WERI-Rb-1 (cell line): ENCODE measurements around the gene RABGAP1L.

Experiments used
- DNase-seq: peaks from one replicate; pipeline ENCODE4 v3.0.0-alpha.2; 2020
- H3K27ac ChIP-seq: fragments of 250-450 bp; sonication (Bioruptor Pico); 2 replicates; pipeline ENCODE4 v1.5.1; 2020; ENCODE audit warnings: mild to moderate bottlenecking, moderate library complexity
- H3K27me3 ChIP-seq: fragments of 250-450 bp; sonication (Bioruptor Pico); 2 replicates; pipeline ENCODE4 v1.5.1; 2021; ENCODE audit warnings: mild to moderate bottlenecking, low read depth, moderate library complexity; ENCODE audit not compliant: insufficient read depth, severe bottlenecking
- H3K36me3 ChIP-seq: fragments of 250-450 bp; sonication (Bioruptor Pico); 2 replicates; pipeline ENCODE4 v1.5.1; 2020; ENCODE audit warnings: mild to moderate bottlenecking, moderate library complexity
- H3K4me3 ChIP-seq: 2 replicates; pipeline ENCODE4 v1.5.1; 2011; ENCODE audit warnings: low read depth, mild to moderate bottlenecking, control low read depth, low read length
- H3K9me3 ChIP-seq: fragments of 250-450 bp; sonication (Bioruptor Pico); 2 replicates; pipeline ENCODE4 v1.5.1; 2021; ENCODE audit warnings: mild to moderate bottlenecking, moderate library complexity; ENCODE audit not compliant: severe bottlenecking
- CTCF ChIP-seq: IDR thresholded peaks from 2 replicates; pipeline ENCODE4 v1.5.1; 2011; ENCODE audit warnings: low read depth, mild to moderate bottlenecking, control low read depth, inconsistent platforms, low read length

Gene RABGAP1L

DNA sequence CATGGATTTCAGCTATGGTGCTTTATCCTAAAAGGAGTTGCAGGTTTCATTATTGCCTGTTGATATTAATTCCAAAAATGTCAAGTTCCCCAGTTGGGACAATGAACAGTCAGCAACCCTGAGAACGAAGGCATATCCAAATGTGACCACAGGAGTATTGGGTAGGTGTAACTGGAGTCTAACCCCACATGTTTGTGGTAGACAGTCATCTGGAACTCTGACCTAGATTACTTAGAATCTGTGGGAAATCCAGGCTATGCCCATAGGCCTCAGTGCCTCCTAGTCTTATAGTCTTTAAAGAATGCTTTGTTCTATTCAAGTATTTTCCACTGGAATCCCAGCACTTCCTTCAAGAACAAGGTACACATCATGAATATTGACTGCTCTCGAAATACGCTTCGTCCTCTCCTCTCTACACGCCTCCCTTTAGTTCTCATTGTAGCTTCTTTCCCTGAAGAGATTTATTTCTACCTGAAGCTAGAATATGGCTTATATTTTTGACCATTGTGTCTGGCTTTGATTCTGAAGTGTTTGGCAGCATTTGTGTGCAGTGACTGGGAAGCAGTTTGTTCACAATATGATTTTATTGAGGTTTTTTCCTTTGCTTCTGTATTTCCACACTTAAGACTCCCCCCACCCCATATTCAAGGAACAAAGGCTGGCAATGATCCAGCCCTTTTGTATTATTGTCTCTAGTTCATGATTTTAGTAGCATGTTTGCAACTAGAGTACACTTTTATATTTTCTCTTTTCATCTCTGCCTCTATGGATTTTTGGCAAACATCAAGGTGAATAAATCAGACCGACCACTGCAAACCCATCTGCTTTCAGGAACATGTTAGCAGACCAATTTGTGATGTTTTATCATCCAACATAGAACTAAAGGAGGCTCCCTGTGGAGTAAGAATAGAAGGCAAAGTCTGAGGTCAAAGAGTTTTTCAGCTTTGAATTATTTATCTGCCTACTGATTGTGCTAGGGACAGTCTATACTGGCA is 467.0 kb downstream of the RABGAP1L start:
- no peaks in the 10 kb centered on the region for H3K9me3 ChIP-seq
- H3K36me3 ChIP-seq = no peaks in the 10 kb centered on the region
- no peak for DNase-seq

GRCh38 chr1:174637487-174637886 is 478.2 kb downstream of the RABGAP1L start:
- no peak overlapping the region for H3K27ac ChIP-seq
- no peak for DNase-seq
- H3K9me3 ChIP-seq = no peaks in the 10 kb centered on the region
- no peak for TF ChIP-seq CTCF
- no peaks in the 10 kb centered on the region for H3K36me3 ChIP-seq
- H3K27me3 ChIP-seq = no peaks in the 10 kb centered on the region
- H3K4me3 ChIP-seq = no peak overlapping the region

More for the DNA sequence above, 467.0 kb downstream of the RABGAP1L start:
- TF ChIP-seq CTCF = no peak
- Histone ChIP-seq H3K27ac (no peak overlapping the region), H3K27me3 (no peaks in the 10 kb centered on the region), H3K4me3 (no peak overlapping the region)

DNA sequence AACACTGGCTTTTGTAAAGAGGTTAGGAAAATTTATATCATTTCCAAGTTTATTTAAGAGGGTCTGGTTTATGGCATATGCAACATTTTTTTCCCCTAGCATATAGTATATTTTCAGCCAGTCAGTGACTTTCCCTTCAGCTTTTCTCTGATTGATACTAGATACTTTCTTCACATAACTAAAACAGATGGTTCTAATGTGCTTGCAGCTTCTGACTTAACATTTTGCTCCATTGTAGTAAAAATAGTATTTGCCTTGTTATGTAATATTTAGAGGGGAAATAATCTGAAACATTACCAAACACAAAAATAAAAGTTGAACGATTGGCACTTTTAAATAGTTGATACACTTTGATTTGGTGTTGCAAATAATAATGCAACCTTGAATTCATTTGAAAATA is 480.1 kb downstream of the RABGAP1L start:
- no peaks in the 10 kb centered on the region for H3K36me3 ChIP-seq
- H3K27ac ChIP-seq = no peak overlapping the region
- DNase-seq = no peak
- H3K4me3 ChIP-seq = no peak overlapping the region
- H3K9me3 ChIP-seq = no peaks in the 10 kb centered on the region
- no peak for TF ChIP-seq CTCF
- no peaks in the 10 kb centered on the region for H3K27me3 ChIP-seq

- no peak for TF ChIP-seq CTCF
- H3K27ac ChIP-seq = no peak overlapping the region
- H3K36me3 ChIP-seq = no peaks in the 10 kb centered on the region
- no peak overlapping the region for H3K4me3 ChIP-seq
- no peak for DNase-seq
- H3K9me3 ChIP-seq = no peaks in the 10 kb centered on the region
- H3K27me3 ChIP-seq = no peaks in the 10 kb centered on the region
These were observed 481.5 kb downstream of the RABGAP1L start for GRCh38 chr1:174640783-174641182.

DNA sequence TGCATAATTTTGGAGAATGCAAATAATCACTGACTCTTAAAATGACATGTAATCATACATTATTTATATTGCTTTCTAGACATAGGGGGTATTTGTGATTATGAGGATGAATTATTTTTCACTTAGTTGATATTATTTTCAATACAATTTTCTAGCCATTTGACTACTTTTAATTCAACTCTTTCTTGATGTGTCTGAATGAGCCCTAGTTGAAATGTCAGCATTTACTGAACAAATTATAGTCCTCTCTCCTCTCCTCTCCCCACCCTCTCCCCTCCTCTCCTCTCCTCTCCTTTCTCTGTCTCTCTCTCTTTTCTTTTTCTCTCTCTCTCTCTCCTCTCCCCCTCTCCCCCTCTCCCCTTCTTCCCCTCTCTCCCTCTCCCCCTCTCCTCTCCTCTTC is 483.1 kb downstream of the RABGAP1L start:
- no peaks in the 10 kb centered on the region for H3K36me3 ChIP-seq
- H3K4me3 ChIP-seq = no peak overlapping the region
- DNase-seq = no peak
- no peaks in the 10 kb centered on the region for H3K27me3 ChIP-seq
- H3K27ac ChIP-seq = no peak overlapping the region
- no peak for TF ChIP-seq CTCF
- H3K9me3 ChIP-seq = no peaks in the 10 kb centered on the region
